ENCODE results near the gene EMILIN2. TPM values are rescaled to one million over a fixed set of nuclear protein-coding genes. Genes with fewer than 3 reads are reported as not detected.

The EMILIN2 gene
- total RNA-seq, 2 experiments from 2014 or later, result 3.2 to 3.3 TPM

DNA sequence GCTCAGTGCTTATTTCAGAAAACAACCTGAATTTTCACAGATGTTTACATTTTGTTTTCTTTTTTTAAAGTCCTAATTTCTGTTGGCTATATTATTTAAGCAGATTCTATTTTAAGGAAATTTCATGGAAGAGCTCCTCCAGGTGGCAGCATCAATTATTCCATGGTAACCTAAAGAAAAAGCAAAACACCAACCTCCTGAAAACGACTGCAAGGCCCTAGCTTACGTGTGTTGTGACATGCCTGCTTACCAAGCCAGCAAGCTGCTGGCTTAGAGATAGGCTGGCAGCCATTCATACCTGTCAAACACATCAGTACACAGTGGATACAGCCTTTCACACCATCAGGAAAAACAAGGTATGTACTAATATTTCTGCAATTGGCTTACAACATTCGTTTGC, 101.2 kb downstream of the EMILIN2 start:
- ATAC-seq (ENCODE audit: poor library complexity), result peak; percentile 56
- no peak overlapping the region for H3K27ac ChIP-seq (ENCODE audit: low read depth in 1 of 2, low read length in 2 of 2)
- POLR2A ChIA-PET, result interaction anchor here (0.7 to 4.0 kb wide), 7 partner anchors 8 to 46 kb away, joined by 3 to 23 read pairs (median 4); no protein-coding TSS in a partner anchor

DNA sequence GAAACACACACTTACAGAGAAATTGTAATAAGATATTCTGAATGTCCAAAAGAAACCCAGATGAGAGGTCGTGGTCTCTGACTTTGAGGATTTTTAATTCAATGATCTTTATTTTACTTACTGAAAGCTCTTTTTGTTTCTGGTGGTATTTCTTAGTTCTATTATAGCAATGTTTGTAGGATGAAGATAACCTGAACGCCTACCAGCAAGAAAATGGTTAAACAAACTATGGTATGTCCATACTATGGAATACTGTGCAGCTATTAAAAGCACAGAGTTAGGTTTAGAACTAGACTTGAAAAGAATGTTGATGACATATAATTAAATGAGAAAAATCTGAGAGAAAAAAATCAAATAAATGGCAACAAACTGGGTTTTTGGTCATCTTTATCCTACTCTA, 105.8 kb downstream of the EMILIN2 start:
- H3K36me3 ChIP-seq (ENCODE audit: insufficient read depth, low read length), result peaks cover 74% of the 10 kb centered on the region
- Mint-ChIP-seq H3K36me3 (ENCODE audit: low read depth) (peaks cover 94% of the 10 kb centered on the region), H3K27me3 (no peaks in the 10 kb centered on the region)

More for the DNA sequence above, 101.2 kb downstream of the EMILIN2 start:
- H3K9me3 Mint-ChIP-seq, result no peaks in the 10 kb centered on the region
- peak in 2 of 14 experiments; percentile 24 to 31 for DNase-seq
- no peak overlapping the region for H3K4me3 Mint-ChIP-seq
- Histone ChIP-seq H3K36me3 (ENCODE audit: insufficient read depth, low read length) (peaks cover 69% of the 10 kb centered on the region), H3K27me3 (ENCODE audit: control insufficient read depth in 1 of 2, insufficient read depth in 2 of 2, low read length in 2 of 2) (no peaks in the 10 kb centered on the region), H3K4me3 (ENCODE audit: low read length) (no peak overlapping the region), H3K9me3 (ENCODE audit: control insufficient read depth in 1 of 2, insufficient read depth in 1 of 2, low read length in 2 of 2) (no peaks in the 10 kb centered on the region), H3K4me1 (ENCODE audit: insufficient read depth, low read length) (peaks cover 13% of the 10 kb centered on the region)
- peaks cover 90% of the 10 kb centered on the region for H3K36me3 Mint-ChIP-seq (ENCODE audit: low read depth)
- H3K27ac Mint-ChIP-seq, result peak overlapping the region; percentile 51
- H3K4me1 Mint-ChIP-seq (ENCODE audit: low read depth), result peaks cover 72% of the 10 kb centered on the region
- TF ChIP-seq, protein P1, sequence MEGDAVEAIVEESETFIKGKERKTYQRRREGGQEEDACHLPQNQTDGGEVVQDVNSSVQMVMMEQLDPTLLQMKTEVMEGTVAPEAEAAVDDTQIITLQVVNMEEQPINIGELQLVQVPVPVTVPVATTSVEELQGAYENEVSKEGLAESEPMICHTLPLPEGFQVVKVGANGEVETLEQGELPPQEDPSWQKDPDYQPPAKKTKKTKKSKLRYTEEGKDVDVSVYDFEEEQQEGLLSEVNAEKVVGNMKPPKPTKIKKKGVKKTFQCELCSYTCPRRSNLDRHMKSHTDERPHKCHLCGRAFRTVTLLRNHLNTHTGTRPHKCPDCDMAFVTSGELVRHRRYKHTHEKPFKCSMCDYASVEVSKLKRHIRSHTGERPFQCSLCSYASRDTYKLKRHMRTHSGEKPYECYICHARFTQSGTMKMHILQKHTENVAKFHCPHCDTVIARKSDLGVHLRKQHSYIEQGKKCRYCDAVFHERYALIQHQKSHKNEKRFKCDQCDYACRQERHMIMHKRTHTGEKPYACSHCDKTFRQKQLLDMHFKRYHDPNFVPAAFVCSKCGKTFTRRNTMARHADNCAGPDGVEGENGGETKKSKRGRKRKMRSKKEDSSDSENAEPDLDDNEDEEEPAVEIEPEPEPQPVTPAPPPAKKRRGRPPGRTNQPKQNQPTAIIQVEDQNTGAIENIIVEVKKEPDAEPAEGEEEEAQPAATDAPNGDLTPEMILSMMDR (IDR thresholded peaks at IDR 0.05), result no peak
- intact Hi-C loops (cut with DNase I, micrococcal nuclease), result no loop called here
- CTCF ChIA-PET, result interaction anchor here (1.0 to 3.2 kb wide), 7 partner anchors 11 to 298 kb away, joined by 3 to 25 read pairs (median 4); no protein-coding TSS in a partner anchor
- no peaks in the 10 kb centered on the region for H3K27me3 Mint-ChIP-seq

GRCh38 chr18:2953935-2954653, 107.3 kb downstream of the EMILIN2 start:
- H3K4me3 Mint-ChIP-seq, result no peak overlapping the region
- TF ChIP-seq, protein P1 (IDR thresholded peaks at IDR 0.05), result no peak
- peak overlapping the region; percentile 96 for H3K27ac Mint-ChIP-seq
- DNase-seq (no peak), ATAC-seq (ENCODE audit: poor library complexity) (no peak)
- H3K9me3 Mint-ChIP-seq, result no peaks in the 10 kb centered on the region
- peaks cover 60% of the 10 kb centered on the region for H3K36me3 ChIP-seq (ENCODE audit: insufficient read depth, low read length)
- peaks cover 85% of the 10 kb centered on the region for H3K36me3 Mint-ChIP-seq (ENCODE audit: low read depth)
- intact Hi-C loops (cut with DNase I, micrococcal nuclease), result no loop called here
- POLR2A ChIA-PET, result interaction anchor here (0.9 to 3.2 kb wide), 2 partner anchors 9 to 16 kb away, joined by 4 to 10 read pairs; no protein-coding TSS in a partner anchor
- H3K27ac ChIP-seq (ENCODE audit: low read depth in 1 of 2, low read length in 2 of 2), result peak overlapping the region in 1 of 2 donors; percentile 10
- no peaks in the 10 kb centered on the region for H3K9me3 ChIP-seq (ENCODE audit: control insufficient read depth in 1 of 2, insufficient read depth in 1 of 2, low read length in 2 of 2)
- CTCF ChIA-PET, result interaction anchor here (1.0 to 1.4 kb wide), 4 partner anchors 21 to 40 kb away, joined by 3 read pairs; no protein-coding TSS in a partner anchor
- no peaks in the 10 kb centered on the region for H3K27me3 Mint-ChIP-seq
- peaks cover 49% of the 10 kb centered on the region for H3K4me1 ChIP-seq (ENCODE audit: insufficient read depth, low read length)
- H3K4me3 ChIP-seq (ENCODE audit: low read length), result no peak overlapping the region
- peaks cover 89% of the 10 kb centered on the region for H3K4me1 Mint-ChIP-seq (ENCODE audit: low read depth)
- no peaks in the 10 kb centered on the region for H3K27me3 ChIP-seq (ENCODE audit: control insufficient read depth in 1 of 2, insufficient read depth in 2 of 2, low read length in 2 of 2)

More for the DNA sequence above, 105.8 kb downstream of the EMILIN2 start:
- Histone ChIP-seq H3K4me3 (ENCODE audit: low read length) (no peak overlapping the region), H3K4me1 (ENCODE audit: insufficient read depth, low read length) (peaks cover 42% of the 10 kb centered on the region), H3K27ac (ENCODE audit: low read depth in 1 of 2, low read length in 2 of 2) (no peak overlapping the region), H3K9me3 (ENCODE audit: control insufficient read depth in 1 of 2, insufficient read depth in 1 of 2, low read length in 2 of 2) (no peaks in the 10 kb centered on the region), H3K27me3 (ENCODE audit: control insufficient read depth in 1 of 2, insufficient read depth in 2 of 2, low read length in 2 of 2) (no peaks in the 10 kb centered on the region)
- CTCF ChIA-PET, result interaction anchor here (0.8 to 1.3 kb wide), 4 partner anchors 8 to 41 kb away, joined by 3 to 5 read pairs (median 3); no protein-coding TSS in a partner anchor
- ATAC-seq (ENCODE audit: poor library complexity) (no peak), DNase-seq (no peak)
- no peaks in the 10 kb centered on the region for H3K9me3 Mint-ChIP-seq
- H3K4me1 Mint-ChIP-seq (ENCODE audit: low read depth), result peaks cover 91% of the 10 kb centered on the region
- H3K27ac Mint-ChIP-seq, result peak overlapping the region; percentile 37
- intact Hi-C loops (cut with DNase I, micrococcal nuclease), result no loop called here
- POLR2A ChIA-PET, result interaction anchor here (0.5 to 3.2 kb wide), 4 partner anchors 9 to 96 kb away, joined by 4 to 10 read pairs (median 4); no protein-coding TSS in a partner anchor
- TF ChIP-seq, protein P1 (IDR thresholded peaks at IDR 0.05), result no peak
- H3K4me3 Mint-ChIP-seq, result no peak overlapping the region
